ACHN (cell line): ENCODE measurements around the gene SMURF2.

Experiments used
- DNase-seq: peaks from one replicate; pipeline ENCODE4 v3.0.0-alpha.2; 2015
- in situ Hi-C: cut with HindIII; loops from 2 replicates; pipeline ENCODE4 v1.10.0; 2017; ENCODE audit warnings: low sequenced_read_pairs, low pct_ligation_motif_present, low pct_unique_long_range_greater_than_20kb

Gene SMURF2

DNA sequence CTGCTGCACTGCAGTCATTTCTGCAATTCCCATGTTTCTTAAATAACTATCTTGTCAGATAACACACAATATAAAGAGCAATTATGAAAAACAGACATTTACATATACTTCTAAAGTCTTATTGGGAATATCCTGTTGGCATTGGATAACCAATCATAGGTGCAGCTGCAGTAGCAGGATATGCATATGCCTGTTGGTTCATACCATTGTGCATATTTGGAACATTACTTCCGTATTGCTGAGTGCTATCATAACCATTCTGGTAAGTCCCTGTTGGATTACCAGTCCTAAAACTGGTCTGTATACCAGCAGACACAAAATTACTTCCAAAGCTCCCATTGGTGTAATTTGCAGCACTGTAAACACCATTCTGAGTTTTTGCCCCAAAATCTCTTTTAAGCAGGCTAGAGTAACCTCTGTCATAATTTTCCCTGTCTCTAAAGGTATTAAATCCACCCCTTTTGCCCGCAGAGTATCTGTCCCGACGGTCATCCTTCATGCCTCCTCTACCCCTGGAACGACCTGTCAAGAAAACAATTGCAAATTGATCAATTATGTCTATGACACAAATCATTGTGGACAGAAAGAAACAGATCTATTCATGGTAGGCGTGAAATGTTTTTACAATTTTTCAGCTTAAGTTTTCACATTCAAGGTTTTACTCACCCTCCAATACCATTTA is 162.2 kb downstream of the SMURF2 start:
- in situ Hi-C loops, result no loop called here
- DNase-seq, result peak; percentile 34

DNA sequence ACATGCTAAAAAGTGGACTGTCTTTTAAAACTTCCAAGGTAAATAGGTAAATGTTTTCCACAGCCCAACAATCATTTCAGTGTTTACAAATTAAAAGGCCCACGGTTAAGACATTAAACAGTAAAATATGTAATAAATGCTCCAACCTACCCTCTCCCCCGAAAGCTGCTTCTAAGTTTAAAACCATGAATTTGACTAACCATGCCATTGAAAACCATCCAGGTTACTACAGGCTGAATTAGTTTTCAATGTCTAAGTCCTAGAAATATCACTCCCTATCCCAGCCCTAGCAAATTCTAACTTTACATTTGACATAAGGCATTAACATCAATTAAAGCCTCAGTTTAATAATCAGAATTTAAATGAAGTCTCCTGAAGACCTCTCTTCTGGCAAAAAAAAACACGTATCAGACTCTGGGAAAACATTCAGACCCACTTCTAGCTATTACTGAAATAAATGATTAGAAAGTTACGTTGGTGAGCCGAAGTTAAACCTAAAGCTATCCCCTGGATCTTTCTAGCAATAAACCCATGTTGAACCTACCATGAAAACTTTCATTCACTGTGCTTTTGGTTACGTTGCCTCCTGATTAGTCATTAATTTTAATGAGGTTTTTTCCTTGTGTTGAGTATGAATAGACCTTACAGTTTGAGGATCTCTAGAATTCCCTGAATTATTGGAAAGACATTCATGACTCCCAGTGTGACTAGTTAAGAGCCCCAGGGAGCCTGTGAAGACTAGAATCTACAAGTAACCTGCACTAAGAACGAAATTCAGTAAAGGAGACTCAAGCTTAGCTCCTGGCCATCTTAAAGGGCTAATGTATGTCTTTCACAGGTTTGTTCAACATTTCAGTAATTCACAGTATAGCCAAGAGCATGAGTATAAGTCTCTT is 163.6 kb downstream of the SMURF2 start:
- in situ Hi-C loops, result no loop called here
- DNase-seq, result peak; percentile 38

DNA sequence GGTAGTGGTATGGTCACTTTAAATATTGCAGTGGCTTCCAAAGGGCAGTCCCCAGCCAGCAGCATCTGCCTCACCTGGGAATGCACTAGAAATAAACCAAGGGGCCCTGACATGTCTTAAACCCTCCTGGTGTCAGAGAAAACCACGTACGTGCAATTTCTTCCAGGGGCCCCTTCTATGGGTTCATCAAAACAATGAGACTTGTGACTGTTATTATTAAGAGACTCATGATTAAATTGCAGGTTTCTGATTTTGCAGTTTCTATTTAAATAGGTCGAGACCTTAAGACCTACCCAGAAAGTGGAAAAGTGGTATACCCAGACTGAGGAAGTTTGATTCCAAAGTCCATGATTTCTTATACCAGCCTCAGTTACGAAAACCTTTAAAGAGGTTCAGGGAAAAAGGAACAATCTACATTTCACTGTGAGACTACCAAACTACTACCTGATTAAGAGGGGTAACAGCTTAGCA is 164.5 kb downstream of the SMURF2 start:
- DNase-seq, result no peak
- in situ Hi-C loops, result no loop called here

DNA sequence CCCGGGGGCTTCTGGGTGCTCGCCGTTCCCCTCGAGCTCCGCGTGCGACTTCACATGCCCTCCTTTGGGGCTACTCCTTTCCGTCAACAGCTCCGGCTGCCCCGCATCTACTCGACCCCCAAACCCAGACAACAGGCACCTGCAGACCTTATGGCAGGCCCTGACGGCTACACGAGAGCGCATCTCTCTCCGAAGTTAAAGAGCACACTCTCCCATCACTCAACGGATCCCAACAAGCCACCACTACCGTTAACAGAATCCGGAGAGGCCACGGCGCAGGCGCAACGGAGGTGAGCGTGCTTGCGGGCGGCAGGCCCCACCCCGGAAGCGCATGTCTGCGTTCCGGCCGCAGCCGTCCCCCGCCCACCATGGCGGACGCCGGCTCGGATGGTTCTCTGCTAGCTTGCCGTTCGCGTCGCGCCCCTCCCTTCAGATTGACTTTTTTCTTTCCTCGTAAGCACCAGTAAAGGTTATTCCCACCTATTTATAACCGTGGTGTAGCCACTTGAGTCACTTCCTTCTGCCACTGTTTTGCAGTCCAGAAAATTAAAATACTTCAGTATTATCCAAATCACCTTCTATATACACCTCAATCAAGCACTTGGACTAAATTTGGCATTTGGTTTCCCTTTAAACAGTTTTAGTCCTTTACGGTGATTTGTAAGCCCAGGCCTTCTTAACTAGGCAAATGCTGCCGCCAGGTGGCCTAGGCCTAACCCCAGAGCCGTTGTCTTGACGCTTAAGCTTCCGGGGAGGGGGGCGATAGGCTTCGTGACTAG is 165.1 kb downstream of the SMURF2 start, which contains the start of gene POLG2:
Gene POLG2 (minus strand): TSS at position 269 of the 779 bp plus-strand sequence. CDS start 86 bp downstream, at position 183.
- in situ Hi-C loops, result no loop called here
- DNase-seq, result peak; percentile 96

DNA sequence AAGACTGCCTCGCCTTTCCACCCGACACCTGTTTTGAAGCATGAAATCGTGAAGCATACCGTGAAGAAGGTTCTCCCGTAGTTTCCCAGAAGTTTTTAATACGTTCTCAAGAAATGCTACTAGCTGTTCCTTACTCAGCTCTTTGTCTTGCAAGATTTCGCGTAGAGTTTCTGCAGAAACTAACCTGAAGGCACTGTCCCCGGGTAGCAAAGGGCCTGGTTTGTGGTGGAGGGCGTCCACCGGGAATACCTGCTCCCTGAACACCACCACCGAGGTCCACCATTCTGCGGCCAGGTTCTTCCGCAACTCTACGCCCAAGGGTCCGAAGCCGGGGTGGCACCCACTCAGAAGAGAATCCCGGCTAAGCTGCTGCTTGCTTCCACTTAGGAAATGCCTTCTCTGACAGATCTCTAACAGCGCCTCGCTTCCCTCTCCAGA is 165.7 kb downstream of the SMURF2 start:
- peak; percentile 25 for DNase-seq
- in situ Hi-C loops, result no loop called here
